Suprapubic skin (tissue), 4 donors: Measurements from ENCODE around the gene ARCN1.

ENCODE experiments used
- CTCF ChIP-seq, 2 donors: fragments of 200-600 bp in 1 of 2; fragments of 450-650 bp in 1 of 2; sonication (generic) in 1 of 2; IDR thresholded peaks; one replicate each; pipeline ENCODE4 v1.5.1; 2016 to 2019; ENCODE audit warnings: antibody characterized with exemption in 2 of 2, mild to moderate bottlenecking in 1 of 2, moderate library complexity in 1 of 2
- EP300 ChIP-seq: sonication (generic); formaldehyde crosslinking; IDR thresholded peaks from one replicate; pipeline ENCODE4 v1.6.1; 2017; ENCODE audit warnings: antibody characterized with exemption
- POLR2A ChIP-seq, 2 donors: fragments of 450-650 bp; IDR thresholded peaks; one replicate each; pipeline ENCODE4 v1.6.1; 2017; ENCODE audit warnings: antibody characterized with exemption in 2 of 2, mild to moderate bottlenecking in 2 of 2, moderate library complexity in 2 of 2
- POLR2AphosphoS5 ChIP-seq, 3 donors: sonication (generic); formaldehyde crosslinking; IDR thresholded peaks; one replicate each; pipeline ENCODE4 v1.6.1; 2017; ENCODE audit warnings: antibody characterized with exemption in 3 of 3

- TF ChIP-seq CTCF (IDR thresholded peaks at IDR 0.05) (no peak), POLR2AphosphoS5 (IDR thresholded peaks at IDR 0.05) (no peak), POLR2A (IDR thresholded peaks at IDR 0.05) (no peak), EP300 (no peak)
These were observed 19.9 kb upstream of the ARCN1 start for GRCh38 chr11:118552341-118552740.
